Keratinocyte (primary cell): ENCODE results near the gene CTNNA3. TPM values are rescaled to one million over a fixed set of nuclear protein-coding genes. Genes with fewer than 3 reads are reported as not detected.

Experiments used
- DNase-seq: peaks from one replicate; pipeline ENCODE4 v3.0.0-alpha.2; 2011; ENCODE audit warnings: low read depth, missing footprints, low spot score
- FAIRE-seq: peaks from 2 replicates; lab custom pipeline; 2011; peaks lifted over from hg19 to GRCh38; lab: Jason Lieb, UNC
- H2AFZ ChIP-seq: 2 replicates; pipeline ENCODE4 v1.6.0; 2012; ENCODE audit warnings: low read length, control low read depth, inconsistent platforms; ENCODE audit not compliant: control insufficient read depth
- H3K27ac ChIP-seq: 2 replicates; pipeline ENCODE4 v1.5.1; 2011; ENCODE audit warnings: low read length; ENCODE audit not compliant: control insufficient read depth, insufficient read depth
- H3K27me3 ChIP-seq: 3 replicates; pipeline ENCODE4 v1.6.0; 2011; ENCODE audit warnings: low read length; ENCODE audit not compliant: control insufficient read depth, insufficient read depth; ENCODE audit errors: extremely low read depth
- H3K36me3 ChIP-seq, 2 experiments: 2 replicates in 1 of 2; 3 replicates in 1 of 2; pipeline ENCODE4 v1.5.1; 2011; ENCODE audit warnings: low read length in 2 of 2, mild to moderate bottlenecking in 1 of 2; ENCODE audit not compliant: control insufficient read depth in 2 of 2, insufficient read depth in 2 of 2; ENCODE audit errors: extremely low read depth in 1 of 2
- H3K4me1 ChIP-seq: 3 replicates; pipeline ENCODE4 v1.5.1; 2011; ENCODE audit warnings: low read length; ENCODE audit not compliant: control insufficient read depth, insufficient read depth; ENCODE audit errors: extremely low read depth
- H3K4me2 ChIP-seq: 3 replicates; pipeline ENCODE4 v1.6.0; 2011; ENCODE audit warnings: low read depth, low read length; ENCODE audit not compliant: control insufficient read depth, insufficient read depth; ENCODE audit errors: extremely low read depth
- H3K4me3 ChIP-seq, 3 experiments: fragments of 200-600 bp in 1 of 3; sonication (generic) in 1 of 3; 2 replicates in 2 of 3; 3 replicates in 1 of 3; pipeline ENCODE4 v1.5.1; 2011 to 2016; ENCODE audit warnings: low read length in 3 of 3, mild to moderate bottlenecking in 3 of 3, control low read depth in 2 of 3, inconsistent platforms in 1 of 3, low read depth in 1 of 3, mixed read lengths in 1 of 3, mixed run types in 1 of 3, moderate library complexity in 1 of 3; ENCODE audit not compliant: control insufficient read depth in 2 of 3, insufficient read depth in 2 of 3; ENCODE audit errors: extremely low read depth in 1 of 3
- H3K79me2 ChIP-seq: 2 replicates; pipeline ENCODE4 v1.6.0; 2012; ENCODE audit warnings: low read length; ENCODE audit not compliant: control insufficient read depth, insufficient read depth
- H3K9ac ChIP-seq: 3 replicates; pipeline ENCODE4 v1.6.0; 2011; ENCODE audit warnings: low read length; ENCODE audit not compliant: control insufficient read depth, insufficient read depth; ENCODE audit errors: extremely low read depth
- H3K9me1 ChIP-seq: 3 replicates; pipeline ENCODE4 v1.6.0; 2011; ENCODE audit warnings: low read length; ENCODE audit not compliant: control insufficient read depth, insufficient read depth; ENCODE audit errors: extremely low read depth
- H3K9me3 ChIP-seq: 2 replicates; pipeline ENCODE4 v1.5.1; 2012; ENCODE audit warnings: low read depth, low read length; ENCODE audit not compliant: control insufficient read depth
- H4K20me1 ChIP-seq: 3 replicates; pipeline ENCODE4 v1.6.0; 2011; ENCODE audit warnings: low read length; ENCODE audit not compliant: control insufficient read depth, insufficient read depth; ENCODE audit errors: extremely low read depth
- EZH2 ChIP-seq: IDR thresholded peaks from one replicate; pipeline ENCODE4 v1.6.1; 2012; ENCODE audit warnings: inconsistent platforms, mild to moderate bottlenecking, low read length, moderate library complexity
- dilution Hi-C: fragments of 300-500 bp; cut with MboI; formaldehyde crosslinking; loops from one replicate; pipeline ENCODE4 v1.7.0; 2020; ENCODE audit warnings: low sequenced_read_pairs; ENCODE audit not compliant: extremely low pct_ligation_motif_present
- polyA plus RNA-seq, 5 experiments: library from polyadenylated mRNA; depleted of rRNA in 3 of 5; stranded (reverse) in 3 of 5; stranded (forward) in 1 of 5; unstranded in 1 of 5; fragments of >200 nt; gene quantifications; 1 replicate in 1 of 5; 2 replicates in 3 of 5; 3 replicates in 1 of 5; pipeline versions ENCODE4 v1.2.1 to v1.2.3, GENCODE V29; 2011 to 2012; ENCODE audit warnings: missing spikeins in 2 of 5, low read depth in 1 of 5, low replicate concordance in 1 of 5
- TF ChIP-seq, protein P1 (sequence below), 3 experiments: IDR thresholded peaks in 1 of 3; conservative IDR thresholded peaks in 1 of 3; optimal IDR thresholded peaks in 1 of 3; 2 replicates in 2 of 3; 3 replicates in 1 of 3; pipeline versions ENCODE3 to v1.5.1; 2011; ENCODE audit warnings: low read length in 3 of 3, mild to moderate bottlenecking in 3 of 3, moderate library complexity in 2 of 3, control low read depth in 1 of 3, inconsistent platforms in 1 of 3; ENCODE audit not compliant: insufficient read depth in 2 of 3; ENCODE audit errors: extremely low read depth in 1 of 3

Gene CTNNA3
- polyA plus RNA-seq, 1 donor (not counting 4 experiments of a cell fraction or from before 2014, with no cell fraction given) = 0.01 TPM

DNA sequence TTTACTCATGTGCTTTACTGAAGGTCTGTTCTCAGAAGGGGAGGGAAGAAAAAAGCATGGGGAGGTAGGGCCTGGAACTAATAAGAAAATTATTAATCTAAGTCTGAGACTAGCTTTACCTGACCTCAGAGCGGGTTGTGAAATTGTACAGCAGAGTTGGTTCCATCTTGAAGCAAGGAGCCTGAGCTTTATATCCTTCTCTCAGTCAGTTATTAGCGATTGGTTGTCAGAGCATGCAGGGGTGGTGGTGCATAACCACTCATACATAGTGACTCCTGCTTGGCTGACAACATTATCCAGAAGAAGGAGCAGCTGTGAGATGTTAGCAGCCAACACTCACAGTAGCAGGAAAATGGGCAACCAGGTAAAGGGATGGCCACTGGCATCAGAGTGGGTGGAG, 1746.5 kb downstream of the CTNNA3 start:
- H3K9me3 ChIP-seq = peaks cover 4% of the 10 kb centered on the region
- no peaks in the 10 kb centered on the region for H3K9me1 ChIP-seq
- no peak for FAIRE-seq

DNA sequence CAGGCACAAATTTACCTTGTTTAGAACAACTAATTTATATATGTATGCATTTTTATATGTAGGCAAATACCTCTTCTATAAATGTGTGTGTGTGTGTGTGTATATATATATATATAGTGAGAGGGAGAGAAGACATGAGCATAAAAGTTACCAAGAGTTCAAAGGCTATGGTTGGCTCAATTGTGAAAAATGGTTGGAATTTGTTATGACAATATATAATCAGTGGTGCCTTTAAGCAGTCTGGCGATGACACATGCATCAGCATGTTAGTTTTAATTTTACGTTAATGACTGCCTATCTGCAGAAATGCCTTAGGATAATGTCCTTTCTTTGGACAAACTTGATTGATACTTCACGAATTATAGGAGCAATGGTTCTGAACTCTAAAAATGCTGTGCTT, 1750.9 kb downstream of the CTNNA3 start:
- Histone ChIP-seq H3K9me1 (no peaks in the 10 kb centered on the region), H2AFZ (peak overlapping the region; percentile 33), H3K9me3 (peaks cover 4% of the 10 kb centered on the region), H3K36me3 (no peaks in the 10 kb centered on the region), H3K79me2 (no peaks in the 10 kb centered on the region), H3K9ac (no peak overlapping the region), H3K4me2 (peak overlapping the region; percentile 16), H3K27me3 (no peaks in the 10 kb centered on the region), H3K27ac (no peak overlapping the region), H4K20me1 (no peaks in the 10 kb centered on the region), H3K4me1 (peaks cover 7% of the 10 kb centered on the region), H3K4me3 (no peak overlapping the region)
- TF ChIP-seq, protein P1, sequence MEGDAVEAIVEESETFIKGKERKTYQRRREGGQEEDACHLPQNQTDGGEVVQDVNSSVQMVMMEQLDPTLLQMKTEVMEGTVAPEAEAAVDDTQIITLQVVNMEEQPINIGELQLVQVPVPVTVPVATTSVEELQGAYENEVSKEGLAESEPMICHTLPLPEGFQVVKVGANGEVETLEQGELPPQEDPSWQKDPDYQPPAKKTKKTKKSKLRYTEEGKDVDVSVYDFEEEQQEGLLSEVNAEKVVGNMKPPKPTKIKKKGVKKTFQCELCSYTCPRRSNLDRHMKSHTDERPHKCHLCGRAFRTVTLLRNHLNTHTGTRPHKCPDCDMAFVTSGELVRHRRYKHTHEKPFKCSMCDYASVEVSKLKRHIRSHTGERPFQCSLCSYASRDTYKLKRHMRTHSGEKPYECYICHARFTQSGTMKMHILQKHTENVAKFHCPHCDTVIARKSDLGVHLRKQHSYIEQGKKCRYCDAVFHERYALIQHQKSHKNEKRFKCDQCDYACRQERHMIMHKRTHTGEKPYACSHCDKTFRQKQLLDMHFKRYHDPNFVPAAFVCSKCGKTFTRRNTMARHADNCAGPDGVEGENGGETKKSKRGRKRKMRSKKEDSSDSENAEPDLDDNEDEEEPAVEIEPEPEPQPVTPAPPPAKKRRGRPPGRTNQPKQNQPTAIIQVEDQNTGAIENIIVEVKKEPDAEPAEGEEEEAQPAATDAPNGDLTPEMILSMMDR (optimal IDR thresholded peaks at IDR 0.05 in 1 of 3, IDR thresholded peaks at IDR 0.05 in 1 of 3, conservative IDR thresholded peaks at IDR 0.05 in 1 of 3; ENCODE audit: extremely low read depth in 1 of 3, insufficient read depth in 2 of 3, low read length in 3 of 3) = no peak
- no peak for TF ChIP-seq EZH2
- dilution Hi-C loops = no loop called here
- FAIRE-seq = peak; percentile 80
- DNase-seq = no peak

More for the DNA sequence above, 1746.5 kb downstream of the CTNNA3 start:
- Histone ChIP-seq H2AFZ (no peak overlapping the region), H3K4me3 (no peak overlapping the region), H3K9ac (no peak overlapping the region), H3K27ac (no peak overlapping the region), H3K79me2 (no peaks in the 10 kb centered on the region), H3K27me3 (no peaks in the 10 kb centered on the region), H4K20me1 (no peaks in the 10 kb centered on the region), H3K4me1 (peaks cover 9% of the 10 kb centered on the region), H3K36me3 (no peaks in the 10 kb centered on the region), H3K4me2 (no peak overlapping the region)
- TF ChIP-seq, protein P1 (optimal IDR thresholded peaks at IDR 0.05 in 1 of 3, IDR thresholded peaks at IDR 0.05 in 1 of 3, conservative IDR thresholded peaks at IDR 0.05 in 1 of 3; ENCODE audit: extremely low read depth in 1 of 3, insufficient read depth in 2 of 3, low read length in 3 of 3) = no peak
- no peak for TF ChIP-seq EZH2
- dilution Hi-C loops = no loop called here
- no peak for DNase-seq
